Caki2 (cell line): Measurements from ENCODE around the gene SYT14. TPM values are rescaled to one million over a fixed set of nuclear protein-coding genes. Genes with fewer than 3 reads are reported as not detected.

Experiments used
- DNase-seq: peaks from one replicate; pipeline ENCODE4 v3.0.0-alpha.2; 2015; ENCODE audit warnings: low read depth
- in situ Hi-C: cut with HindIII; loops from 2 replicates; pipeline ENCODE4 v1.10.0; 2016; ENCODE audit warnings: low sequenced_read_pairs, low pct_unique_long_range_greater_than_20kb, mixed read lengths
- total RNA-seq: library from RNA; depleted of rRNA; stranded (reverse); fragments of >200 nt; shearing (Covaris generic); gene quantifications from 2 replicates; pipeline ENCODE4 v1.2.3, GENCODE V29; 2014; ENCODE audit warnings: low replicate concordance; rRNA removed

Gene SYT14
- total RNA-seq, 1 experiment from 2014 or later, result not detected

GRCh38 chr1:210217482-210217881, 279.5 kb downstream of the SYT14 start:
- in situ Hi-C loops, result no loop called here
- no peak for DNase-seq

DNA sequence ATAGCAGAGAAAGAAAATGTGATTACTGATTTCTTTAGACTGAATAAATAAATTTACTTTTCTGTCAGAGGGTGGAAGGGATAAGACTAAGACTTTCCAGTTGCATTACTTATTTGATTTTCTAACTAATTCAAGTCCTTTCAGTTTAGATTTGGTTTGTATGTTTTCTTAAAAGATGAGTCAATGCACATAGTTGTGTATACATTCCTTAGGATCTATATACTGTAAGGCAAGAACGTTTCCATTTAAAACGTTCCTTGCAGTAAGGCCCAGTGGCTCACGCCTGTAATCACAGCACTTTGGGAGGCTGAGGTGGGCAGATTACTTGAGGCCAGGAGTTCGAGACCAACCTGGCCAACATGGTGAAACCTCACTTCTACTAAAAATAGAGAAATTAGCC, 280.0 kb downstream of the SYT14 start:
- in situ Hi-C loops, result no loop called here
- DNase-seq, result no peak

Other genes starting within 250 kb of the SYT14 start
- not detected in 2 replicates for gene HSD11B1, start 233.4 kb upstream of the SYT14 start, total RNA-seq
- not detected in 2 replicates for gene TRAF3IP3, start 182.2 kb upstream of the SYT14 start, total RNA-seq
- 5.2 and 5.9 TPM in 2 replicates for gene C1orf74, start 153.7 kb upstream of the SYT14 start, total RNA-seq
- gene IRF6, start 132.1 kb upstream of the SYT14 start, total RNA-seq, result not detected in 2 replicates
- gene UTP25, start 110.2 kb upstream of the SYT14 start, total RNA-seq, result 7.4 and 8.3 TPM in 2 replicates